ENCODE measurements around the gene DUS2.
A peak's percentile ranks its signal among the peaks of the same experiment; 100 is the strongest.
"Not testable (repeated sequence)": the region's sequence is repeated elsewhere in the genome, so short reads cannot be mapped to it uniquely, and the experiment has no call there.

Gene DUS2

GRCh38 chr16:67998779-67999688, 24.1 kb upstream of the DUS2 start, which contains the start of gene DPEP2:
Gene DPEP2 (minus strand): TSS chr16:67999484. CDS start chr16:67993212, 6,272 bp downstream.
- not testable (repeated sequence) for DNase-seq

DNA sequence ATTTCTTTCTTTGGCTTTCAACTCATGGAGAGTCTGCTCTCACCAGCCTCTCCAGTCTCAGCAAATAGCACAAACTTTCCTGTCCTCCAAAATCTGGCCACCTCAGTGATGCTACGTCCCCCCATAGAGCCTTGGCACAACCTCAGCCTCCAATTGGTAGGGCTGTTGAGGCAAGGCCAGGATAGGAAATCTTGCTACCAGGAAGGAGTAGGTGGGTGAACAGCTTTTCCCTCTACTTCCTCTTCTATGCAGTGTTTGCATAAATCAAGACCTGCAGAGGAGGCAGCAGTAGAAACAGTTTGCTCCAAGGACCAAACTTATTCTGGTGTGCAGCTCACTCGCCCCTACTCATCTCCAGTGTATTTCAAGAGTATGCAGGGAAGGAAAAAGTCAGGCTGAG, 23.1 kb upstream of the DUS2 start:
- no peak for DNase-seq

- DNase-seq: no peak
Observed at GRCh38 chr16:68000450-68000849, 22.6 kb upstream of the DUS2 start.

DNA sequence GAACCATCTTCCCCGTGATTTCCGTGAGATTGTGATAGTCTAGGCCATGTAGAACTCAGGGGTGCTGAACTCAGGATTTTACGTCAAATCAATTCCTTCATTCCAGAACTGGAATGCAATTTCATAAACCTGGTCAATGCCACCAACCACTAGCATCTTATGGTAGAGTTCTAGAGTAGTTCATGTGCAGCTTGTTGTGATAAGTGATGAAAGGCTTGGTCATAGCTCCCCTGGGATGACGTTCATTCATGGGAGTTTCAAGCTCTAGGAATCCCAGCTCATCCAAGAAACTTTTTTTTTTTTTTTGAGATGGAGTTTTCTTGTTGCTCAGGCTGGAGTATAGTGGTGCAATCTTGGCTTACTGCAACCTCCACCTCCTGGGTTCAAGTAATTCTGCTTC, 20.1 kb upstream of the DUS2 start:
- no peak for DNase-seq

DNA sequence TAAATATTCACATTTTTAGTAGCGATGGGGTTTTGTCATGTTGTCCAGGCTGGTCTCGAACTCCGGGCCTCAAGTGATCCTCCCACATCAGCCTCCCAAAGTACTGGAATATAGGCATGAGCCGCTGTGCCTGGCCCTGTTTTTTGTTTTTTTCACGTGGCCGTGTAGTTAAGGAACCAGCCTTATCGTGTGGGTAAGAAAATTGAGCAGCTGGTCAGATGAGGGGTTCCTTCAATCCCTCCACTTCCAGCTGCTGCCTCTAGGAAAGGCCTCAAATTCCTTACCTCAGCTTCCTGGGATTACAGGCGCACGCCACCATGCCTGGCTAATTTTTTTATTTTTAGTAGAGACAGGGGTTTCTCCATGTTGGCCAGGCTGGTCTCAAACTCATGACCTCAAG, 17.9 kb upstream of the DUS2 start:
- no peak for DNase-seq

GRCh38 chr16:68005786-68006286, 17.2 kb upstream of the DUS2 start:
- no peak for DNase-seq

DNA sequence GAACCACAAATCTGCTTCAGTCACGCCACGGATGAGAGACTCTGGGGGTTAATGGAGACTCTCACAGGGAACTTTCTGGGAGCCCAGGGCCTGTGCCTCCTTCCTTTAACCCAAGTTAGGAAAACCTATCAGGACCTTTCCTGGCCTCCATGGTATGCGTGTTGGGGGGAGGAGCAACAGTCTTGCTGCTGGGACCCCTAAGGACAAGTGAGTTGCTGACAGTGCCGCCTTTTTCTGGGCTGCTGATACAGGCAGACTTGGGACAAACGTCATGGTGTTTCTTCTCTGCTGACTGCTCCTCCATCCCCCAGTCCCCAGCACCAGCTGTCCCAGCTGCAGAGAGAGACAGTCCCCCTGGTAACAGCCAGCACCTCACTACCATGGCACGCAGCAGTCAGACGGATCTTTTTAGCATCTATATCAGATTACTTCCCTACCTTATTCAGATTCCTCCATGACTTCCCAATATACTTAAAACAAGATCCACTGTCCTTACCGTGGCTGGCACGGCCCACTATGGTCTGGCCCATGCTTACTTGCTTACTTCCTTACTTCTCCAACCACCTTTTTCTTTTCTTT, 13.8 kb upstream of the DUS2 start:
- no peak for DNase-seq

GRCh38 chr16:68009872-68010271, 13.2 kb upstream of the DUS2 start:
- DNase-seq: not testable (repeated sequence)

DNA sequence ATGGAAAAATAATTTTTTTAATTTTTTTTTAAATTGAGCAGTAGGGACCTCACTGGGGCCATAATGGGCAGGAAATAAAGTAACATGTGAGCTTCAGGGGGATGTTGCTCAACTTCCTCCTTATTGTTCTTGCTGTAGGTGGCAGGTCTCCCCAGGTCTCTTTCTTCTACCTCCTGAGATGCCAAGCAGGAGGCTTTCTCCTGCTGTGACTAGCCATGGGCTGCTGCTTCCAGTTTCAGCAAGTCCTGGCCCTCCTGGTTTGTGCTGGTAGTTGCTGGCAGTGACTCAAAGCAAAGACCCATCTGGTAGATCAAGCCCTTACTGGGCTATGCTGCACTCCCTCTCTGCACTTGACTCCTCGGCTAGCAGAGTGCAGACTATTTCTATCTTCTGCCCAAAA, 9.6 kb upstream of the DUS2 start:
- DNase-seq: no peak

DNA sequence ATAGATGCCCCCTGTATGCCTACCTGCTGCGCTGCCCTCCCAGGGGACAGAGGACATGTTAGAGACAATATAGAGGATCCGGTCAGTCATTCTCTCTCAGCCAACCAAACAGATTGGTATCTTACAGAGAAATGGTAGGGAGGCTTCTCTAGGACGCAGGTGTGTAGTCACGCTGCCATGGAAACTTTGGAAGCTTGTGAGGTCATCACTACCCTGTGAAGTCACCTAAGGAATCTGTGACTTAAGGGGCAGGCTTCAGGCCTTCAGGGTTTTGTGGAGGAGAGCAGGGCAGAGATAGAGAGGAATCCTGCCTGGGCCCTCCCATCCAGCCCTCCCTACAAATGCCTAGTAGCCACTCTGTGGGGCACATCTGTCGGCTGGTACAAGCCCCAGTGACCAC, 7.4 kb upstream of the DUS2 start, which contains the start of gene DPEP2NB:
DPEP2NB (minus strand) TSS at position 231 of the 400 bp plus-strand sequence; CDS start at position 90, 141 bp downstream.
- DNase-seq: no peak

DNA sequence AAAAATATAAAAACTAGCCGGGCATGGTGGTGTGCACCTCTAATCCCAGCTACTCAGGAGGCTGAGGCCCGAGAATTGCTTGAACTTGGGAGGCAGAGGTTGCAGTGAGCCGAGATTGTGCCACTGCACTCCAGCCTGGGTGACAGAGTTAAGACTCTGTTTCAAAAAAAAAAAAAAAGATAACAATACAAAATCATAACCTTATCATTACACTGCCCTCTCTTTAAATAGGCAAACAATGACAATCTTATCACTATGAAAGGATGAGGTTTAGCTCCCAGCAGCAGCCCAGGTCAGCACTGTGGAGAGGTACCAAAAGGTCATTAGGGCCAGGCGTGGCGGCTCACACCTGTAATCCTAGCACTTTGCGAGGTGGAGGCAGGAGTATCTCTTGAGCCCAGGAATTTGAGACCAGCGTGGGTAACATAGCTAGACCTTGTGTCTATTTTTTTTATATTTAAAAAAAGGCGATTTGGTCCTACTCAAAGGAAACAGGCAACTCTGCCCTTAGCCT, 3.9 kb upstream of the DUS2 start:
- DNase-seq: no peak

GRCh38 chr16:68021490-68021889, 1.6 kb upstream of the DUS2 start:
- no peak for DNase-seq

DNA sequence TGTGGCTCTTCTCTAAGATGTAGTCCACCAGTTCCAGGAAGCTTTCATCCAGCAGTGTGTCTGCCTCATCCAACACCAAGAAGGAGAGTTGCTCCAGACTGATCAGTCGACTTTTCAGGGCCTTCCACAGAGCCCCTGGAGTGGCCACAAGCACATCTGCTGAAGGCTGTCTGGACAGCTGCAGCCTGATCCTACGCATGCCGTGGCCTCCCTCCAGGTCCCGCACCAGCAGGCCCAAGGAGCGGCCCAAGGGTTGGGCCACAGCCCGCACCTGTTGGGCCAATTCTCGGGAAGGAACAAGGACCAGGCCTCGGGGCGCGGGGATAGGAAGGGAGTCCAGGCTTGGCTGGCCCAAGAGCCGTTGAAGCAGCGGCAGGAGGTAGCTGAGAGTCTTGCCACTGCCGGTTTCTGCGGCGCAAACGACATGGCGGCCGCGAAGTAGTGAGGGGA, 781 bp upstream of the DUS2 start:
- no peak for DNase-seq

DNA sequence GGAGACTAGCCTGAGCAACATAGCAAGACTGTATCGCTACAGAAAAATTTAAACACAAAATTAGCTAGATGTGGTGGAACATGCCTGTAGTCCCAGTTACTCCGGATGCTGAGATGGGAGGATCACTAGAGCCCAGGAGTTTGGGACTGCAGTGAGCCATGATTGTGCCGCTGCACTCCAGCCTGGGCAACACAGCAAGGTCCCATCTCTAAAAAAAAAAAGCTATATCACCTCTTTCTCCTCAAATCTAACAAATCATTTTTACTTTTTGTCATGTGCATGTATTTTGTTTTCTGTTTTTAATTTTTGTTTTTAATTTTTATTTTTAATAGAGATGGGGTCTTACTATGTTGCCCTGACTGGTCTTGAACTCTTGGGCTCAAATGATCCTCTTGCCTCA, 5.9 kb downstream of the DUS2 start:
- DNase-seq: no peak

DNA sequence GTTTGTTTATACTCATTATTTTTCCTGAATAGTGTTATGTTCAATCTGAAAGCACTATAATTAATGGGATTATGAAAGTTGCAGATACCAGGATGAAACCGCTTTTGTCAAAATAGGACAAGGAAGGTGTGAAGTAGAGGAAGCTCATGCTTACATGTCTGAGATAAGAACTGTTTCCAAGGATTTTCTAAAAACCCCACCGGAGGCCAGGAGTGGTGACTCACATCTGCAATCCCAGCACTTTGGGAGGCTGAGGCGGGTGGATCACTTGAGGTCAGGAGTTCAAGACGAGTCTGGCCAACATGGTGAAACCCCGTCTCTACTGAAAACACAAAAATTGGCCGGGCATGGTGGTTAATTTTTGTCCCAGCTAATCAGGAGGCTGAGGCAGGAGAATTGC, 7.0 kb downstream of the DUS2 start:
- not testable (repeated sequence) for DNase-seq

DNA sequence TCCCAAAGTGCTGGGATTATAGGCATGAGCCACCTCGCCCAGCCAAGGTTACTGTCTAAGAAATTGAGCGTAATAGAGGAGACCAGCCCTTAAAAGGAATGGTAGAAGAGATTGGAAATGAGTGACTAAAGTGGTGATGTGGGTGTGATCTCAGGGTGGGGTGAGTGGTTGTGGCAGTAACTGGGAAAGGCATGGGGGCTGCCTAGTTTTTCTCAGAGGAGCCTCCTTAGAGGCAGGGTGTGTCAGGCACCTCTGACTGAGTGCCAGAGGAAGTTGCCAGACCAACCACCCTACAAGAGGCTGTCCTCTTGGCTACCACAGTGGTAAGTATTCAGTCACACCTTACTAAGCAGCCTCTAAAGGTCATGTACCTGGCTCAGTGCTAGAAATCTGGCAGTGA, 8.9 kb downstream of the DUS2 start:
- DNase-seq: no peak

DNA sequence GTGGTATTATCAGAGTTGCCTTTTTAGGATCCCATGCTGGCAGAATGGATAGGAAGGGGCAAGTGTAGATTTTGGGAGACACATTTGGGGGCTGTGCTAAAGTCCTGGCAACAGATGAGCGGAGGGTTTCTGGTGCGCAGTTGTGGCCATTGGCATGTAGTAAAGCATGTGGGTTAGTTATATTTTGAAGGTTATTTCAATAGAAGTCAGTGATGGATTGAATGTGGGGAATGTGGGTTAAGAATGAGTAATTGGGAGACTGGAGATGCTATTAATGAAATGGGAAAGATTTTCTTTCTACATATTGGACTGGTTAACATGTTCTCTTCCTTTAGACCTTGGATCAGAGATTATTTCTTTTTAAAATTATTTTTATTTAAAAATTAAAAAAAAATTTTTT, 10.0 kb downstream of the DUS2 start:
- DNase-seq: no peak

DNA sequence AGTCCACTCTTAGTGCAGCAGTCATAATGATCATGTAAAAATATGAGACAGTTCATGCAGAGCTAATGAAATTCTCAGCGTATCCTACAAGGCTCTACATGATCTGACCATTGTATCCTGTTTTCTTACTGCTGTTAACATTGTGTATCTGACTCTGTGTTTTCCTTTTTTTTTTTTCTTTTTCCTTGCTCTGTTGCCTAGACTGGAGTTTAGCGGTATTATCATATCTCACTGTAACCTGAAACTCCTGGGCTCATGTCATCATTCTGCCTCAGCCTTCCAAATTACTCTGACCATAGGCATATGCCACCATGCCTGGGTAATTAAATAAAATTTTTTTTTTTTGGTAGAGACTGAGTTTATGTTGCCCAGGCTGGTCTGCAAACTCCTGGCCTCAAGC, 12.1 kb downstream of the DUS2 start:
- no peak for DNase-seq

- DNase-seq: no peak
Observed at GRCh38 chr16:68037841-68038597, 14.9 kb downstream of the DUS2 start.

- DNase-seq: peak; percentile 35
Observed at GRCh38 chr16:68040506-68041288, 17.6 kb downstream of the DUS2 start.

- no peak for DNase-seq
Observed at GRCh38 chr16:68041783-68042182, 18.7 kb downstream of the DUS2 start.

- DNase-seq: no peak
Observed at GRCh38 chr16:68046106-68046505, 23.0 kb downstream of the DUS2 start.

Measured in activated gamma-delta T cell (primary cell).